Left cardiac atrium (tissue), 4 donors: Measurements from ENCODE around the gene MCU. TPM values are rescaled to one million over a fixed set of nuclear protein-coding genes. Genes with fewer than 3 reads are reported as not detected.

ENCODE experiments used
- ATAC-seq, 2 donors: fragments of 200-7000 bp; cut with Tn5 transposase; one replicate each; pipeline ENCODE4 v1.9.1; 2020; ENCODE audit warnings: mild to moderate bottlenecking in 2 of 2, moderate library complexity in 2 of 2
- DNase-seq: peaks from one replicate; pipeline ENCODE4 v3.0.0-alpha.2; 2020
- intact Hi-C, 2 donors: fragments of 100-400 bp; cut with DNase I; formaldehyde crosslinking; loops; one replicate each; pipeline versions ENCODE4 v1.14.1 to v1.15.1; 2022 to 2023
- total RNA-seq, 2 donors: library from RNA; stranded (reverse); fragmentation: NEBNext Ultra II Directional; extraction: Animal tissue kit (Norgen Biotek cat#: 25700); gene quantifications; one replicate each; pipeline ENCODE4 v1.2.1, GENCODE V29; 2021
- donor health status: DM: no; HTN: yes; CAD: no.
- donor health status: DM: no; HTN: yes; CAD: no; lungs with severe emphysema.
- donor health status: DM: yes; HTN: yes; CAD: no.
- donor health status: Dilated cardiomyopathy.

MCU gene
- total RNA-seq, 2 donors from 2014 or later = 16.1 to 21.1 TPM

DNA sequence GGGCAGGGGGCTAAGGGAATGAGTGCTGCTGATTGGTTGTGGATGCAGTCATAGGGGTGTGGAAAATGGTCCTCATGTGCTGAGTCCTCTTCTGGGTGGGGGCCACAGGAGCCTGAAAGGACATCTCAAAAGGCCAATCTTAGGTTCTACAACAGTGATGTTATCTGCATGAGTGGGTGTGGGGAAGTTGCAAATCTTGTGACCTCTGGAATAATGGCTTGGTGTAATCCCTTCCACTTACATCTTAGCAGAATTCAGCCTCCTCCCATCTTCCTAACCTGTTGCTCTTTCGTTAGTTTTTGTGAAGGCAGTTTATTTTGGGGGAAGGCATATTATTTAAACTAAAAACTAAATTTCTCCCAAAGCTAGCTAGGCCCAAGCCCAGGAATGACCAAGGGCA lies 159.6 kb downstream of the MCU start:
- intact Hi-C loops = no loop called here

DNA sequence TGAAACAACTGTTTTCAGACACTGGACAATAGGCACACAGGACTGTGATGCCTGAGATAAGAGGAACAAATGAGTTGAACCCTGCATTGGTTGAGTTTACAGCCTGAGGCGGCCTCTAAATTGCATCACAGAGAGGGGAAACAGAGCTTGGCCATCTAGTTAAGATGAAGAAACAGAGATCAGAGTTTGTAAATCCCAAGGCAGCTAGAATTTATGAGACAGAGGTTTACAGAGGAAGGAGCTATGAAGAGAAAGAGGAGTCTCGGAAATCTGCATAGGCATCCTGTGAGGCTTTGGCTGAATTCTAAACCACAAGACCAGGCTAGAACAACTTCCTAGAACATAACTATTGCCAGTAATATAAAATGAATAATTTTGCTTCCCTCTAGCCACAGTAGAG lies 160.6 kb downstream of the MCU start:
- no peak for ATAC-seq

More for the DNA sequence above, 159.6 kb downstream of the MCU start:
- DNase-seq (no peak), ATAC-seq (no peak)

DNA sequence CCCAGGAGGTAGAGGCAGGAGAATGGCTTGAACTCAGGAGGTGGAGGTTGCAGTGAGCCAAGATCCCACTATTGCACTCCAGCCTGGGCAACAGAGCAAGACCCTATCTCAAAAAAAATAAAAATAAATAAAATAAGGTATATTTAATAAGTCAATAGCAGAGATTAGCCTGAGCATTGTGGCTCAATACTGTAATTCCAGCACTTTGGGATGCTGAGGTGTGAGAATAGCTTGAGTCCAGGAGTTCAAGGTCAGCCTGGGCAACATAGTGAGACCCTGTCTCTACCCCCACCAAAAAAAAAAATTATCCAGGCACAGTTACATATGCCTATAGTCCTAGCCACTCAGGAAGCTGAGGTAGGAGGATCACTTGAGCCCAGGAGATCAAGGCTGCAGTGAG lies 163.2 kb downstream of the MCU start:
- intact Hi-C loops = no loop called here
- no peak for ATAC-seq
- DNase-seq = no peak

More for the DNA sequence above, 160.6 kb downstream of the MCU start:
- intact Hi-C loops = no loop called here
- no peak for DNase-seq

DNA sequence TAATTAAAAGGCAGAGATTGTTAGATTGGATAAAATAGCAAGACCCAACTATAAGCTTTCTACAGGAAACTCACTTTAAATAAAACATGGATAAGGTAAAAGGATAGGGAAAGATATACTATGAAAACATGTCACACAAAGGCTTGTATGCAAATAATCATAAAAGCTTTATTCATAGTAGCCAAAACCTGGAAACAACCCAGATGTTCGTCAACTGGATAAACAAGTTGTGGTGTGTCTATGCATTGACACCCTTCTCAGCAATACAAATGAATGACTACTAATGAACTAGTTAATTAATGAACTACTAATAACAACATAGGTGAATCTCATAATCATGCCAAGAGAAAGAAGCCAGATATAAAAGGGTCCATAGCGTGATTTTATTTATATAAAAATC lies 163.8 kb downstream of the MCU start:
- no peak for ATAC-seq
- intact Hi-C loops = no loop called here
- no peak for DNase-seq

DNA sequence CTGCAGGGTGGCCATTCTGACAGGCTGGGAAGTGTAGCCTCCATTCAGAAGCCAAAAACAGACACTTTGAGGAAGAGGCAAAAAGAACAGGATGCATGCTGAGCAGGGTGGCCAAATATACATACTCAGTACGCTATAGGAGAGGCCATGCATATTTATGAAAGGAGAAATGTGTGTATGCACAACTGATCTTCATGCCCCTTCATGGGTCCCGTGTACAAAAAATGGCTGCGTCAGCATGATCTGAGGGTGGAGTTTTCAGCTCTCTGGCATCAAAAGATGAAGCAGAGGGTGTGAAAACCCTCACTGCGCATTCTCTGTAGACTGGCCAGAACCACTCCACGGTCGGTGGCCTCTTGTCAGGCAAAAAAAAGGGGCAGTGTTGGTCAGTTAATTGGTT lies 166.1 kb downstream of the MCU start:
- DNase-seq = no peak
- intact Hi-C loops = no loop called here
- ATAC-seq = no peak

DNA sequence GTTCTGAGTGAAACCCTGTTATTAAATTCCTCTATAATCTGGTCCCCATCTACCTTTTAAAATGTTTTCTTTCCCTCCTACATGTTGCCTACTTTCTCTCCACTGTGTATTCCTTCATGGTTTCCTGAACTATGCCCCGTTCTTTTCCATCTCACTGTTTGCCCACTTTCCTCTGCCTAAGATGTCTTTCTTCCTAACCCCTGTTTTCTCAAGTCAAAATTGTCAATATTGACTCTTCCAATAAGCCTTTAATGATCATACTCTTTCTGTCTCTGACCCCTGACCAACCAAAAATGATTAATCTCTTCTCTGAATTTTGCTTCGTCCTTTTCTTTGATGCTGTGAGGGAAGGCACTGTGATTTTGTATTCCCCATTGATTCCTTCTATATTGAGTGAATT lies 171.0 kb downstream of the MCU start:
- intact Hi-C loops = no loop called here
- DNase-seq = no peak
- no peak for ATAC-seq

DNA sequence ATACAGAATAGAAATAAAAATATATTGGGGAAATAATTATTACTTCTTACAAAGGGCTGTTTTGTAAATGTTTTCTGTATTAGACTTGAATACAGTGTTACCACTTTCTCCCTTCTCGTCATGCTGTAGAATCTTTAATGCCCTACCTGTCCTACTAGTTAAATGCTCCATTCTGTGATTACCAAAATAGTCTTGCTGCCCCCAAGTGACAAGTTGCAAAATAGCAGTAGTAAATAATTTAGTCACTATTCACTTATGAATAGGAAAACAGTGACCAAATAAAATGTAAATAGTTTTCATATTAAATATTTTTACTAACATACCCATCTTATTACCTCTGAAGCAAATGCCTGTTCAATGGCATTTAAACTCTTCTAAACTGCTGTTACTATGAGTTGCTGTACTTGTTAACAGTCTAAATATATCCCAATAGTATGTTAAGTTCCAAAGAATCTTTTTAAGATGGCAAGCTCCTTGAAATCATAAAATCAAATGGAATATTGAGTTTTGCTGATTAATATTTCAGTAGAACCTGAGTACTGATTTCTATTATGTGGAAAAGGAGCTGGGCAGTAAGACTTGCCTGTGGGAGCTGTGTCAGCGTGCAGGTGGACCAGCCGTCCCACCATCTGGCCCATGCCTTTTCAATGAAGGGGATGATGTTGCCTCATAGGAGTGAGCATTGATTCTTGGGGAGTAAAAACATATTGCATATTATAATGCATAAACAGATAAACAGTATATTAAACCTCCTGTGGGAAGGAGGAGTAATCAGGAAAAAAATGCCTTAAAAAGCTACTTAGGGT lies 183.5 kb downstream of the MCU start:
- intact Hi-C loops = loop anchor here in 1 of 2 donors (10.0 kb wide), 1 partner anchor 511 kb away; no protein-coding TSS in a partner anchor
- ATAC-seq (no peak), DNase-seq (no peak)

DNA sequence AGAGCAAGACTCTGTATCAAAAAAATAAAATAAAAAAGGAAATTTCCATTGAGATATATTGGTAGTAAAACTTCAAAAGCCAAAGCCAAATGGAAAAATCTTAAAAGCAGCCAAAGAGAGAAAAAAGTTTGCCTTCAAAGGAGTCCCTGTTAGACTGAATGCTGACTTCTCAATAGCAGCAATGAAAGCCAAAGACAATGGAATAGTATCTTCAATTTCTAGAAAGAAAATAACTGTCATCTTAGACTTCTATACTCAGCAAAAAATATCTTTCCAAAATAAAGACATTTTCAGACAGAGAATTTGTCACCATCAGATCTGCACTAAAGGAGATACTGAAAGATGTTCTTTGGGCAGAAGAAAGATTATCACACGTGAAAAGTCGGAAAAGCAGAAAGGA lies 187.3 kb downstream of the MCU start:
- ATAC-seq (no peak), DNase-seq (no peak)
- intact Hi-C loops = loop anchor here in 1 of 2 donors (10.0 kb wide), 1 partner anchor 514 kb away; no protein-coding TSS in a partner anchor

DNA sequence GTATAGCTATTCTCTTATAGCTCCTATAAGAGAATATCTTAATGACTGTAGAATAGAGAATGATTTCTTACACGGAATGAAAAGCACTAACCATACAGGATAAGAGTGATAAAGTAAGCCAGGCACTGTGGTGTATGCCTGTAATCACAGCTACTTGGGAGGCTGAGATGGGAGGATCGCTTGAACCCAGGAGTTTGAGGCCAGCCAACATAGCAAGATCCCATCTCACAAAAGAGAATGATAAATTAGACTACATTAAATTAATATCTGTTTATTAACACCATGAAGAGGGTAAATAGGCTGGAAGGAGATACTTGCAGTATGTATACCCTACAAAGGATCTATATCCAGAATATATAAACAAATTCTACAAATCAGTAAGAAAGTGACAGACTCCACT lies 189.3 kb downstream of the MCU start:
- ATAC-seq (no peak), DNase-seq (no peak)
- intact Hi-C loops = no loop called here

DNA sequence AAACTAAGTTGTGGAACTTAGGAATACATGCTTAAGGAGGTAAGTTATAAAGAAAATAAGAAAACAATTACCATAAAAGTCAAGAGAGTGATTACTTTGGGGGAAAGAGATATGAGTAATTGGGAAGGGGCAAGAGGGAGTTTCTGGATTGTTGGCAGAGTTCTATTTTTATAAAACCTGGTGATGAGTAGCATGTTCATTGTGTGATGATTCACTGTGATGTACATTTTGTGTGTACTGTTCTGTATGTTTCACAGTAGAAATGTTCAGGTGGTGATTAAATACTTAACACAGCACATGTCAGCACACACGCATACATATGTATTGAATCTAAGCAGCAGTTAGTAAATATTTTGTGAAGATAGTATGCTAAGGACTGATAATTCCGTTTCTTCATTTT lies 191.9 kb downstream of the MCU start:
- ATAC-seq (no peak), DNase-seq (no peak)
- intact Hi-C loops = no loop called here

DNA sequence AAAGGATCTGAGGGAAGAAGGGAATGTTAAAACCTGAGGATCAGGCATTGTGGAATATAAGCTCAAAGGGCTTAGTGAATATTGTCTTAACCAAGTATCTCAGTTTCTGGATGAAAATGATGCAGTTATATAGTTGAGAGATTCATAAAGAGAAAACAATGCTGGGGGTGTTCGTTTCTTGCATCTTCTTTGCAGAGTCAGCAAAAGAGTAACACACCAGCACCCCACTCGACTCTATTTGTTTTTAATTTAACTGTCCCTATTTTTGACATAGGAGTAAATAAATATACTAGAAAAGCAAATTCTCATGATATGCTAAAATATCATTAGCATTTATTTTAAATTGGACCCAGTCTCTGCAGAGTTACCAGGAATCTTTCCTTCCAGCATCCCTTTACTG lies 194.0 kb downstream of the MCU start:
- intact Hi-C loops = no loop called here
- DNase-seq (no peak), ATAC-seq (no peak)

DNA sequence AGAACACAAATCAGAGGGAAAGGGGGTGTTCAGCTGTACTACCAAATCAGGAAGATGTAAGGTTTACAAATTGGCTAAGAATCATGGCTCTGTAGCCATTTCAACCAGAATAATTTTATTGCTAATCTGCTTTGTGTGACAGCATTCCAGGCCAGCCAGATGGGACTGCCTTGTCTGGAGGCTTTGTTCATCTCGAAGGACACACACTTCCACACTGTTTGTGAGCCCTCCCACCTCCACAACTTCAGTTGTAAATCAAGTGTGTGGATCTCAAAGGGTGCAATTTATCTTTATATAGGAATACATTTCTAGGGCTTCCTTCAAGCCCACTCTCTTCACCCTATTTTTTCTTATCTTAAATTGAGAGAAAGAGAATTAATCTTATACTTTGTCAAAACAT lies 194.7 kb downstream of the MCU start:
- intact Hi-C loops = no loop called here
- DNase-seq (no peak), ATAC-seq (no peak)

DNA sequence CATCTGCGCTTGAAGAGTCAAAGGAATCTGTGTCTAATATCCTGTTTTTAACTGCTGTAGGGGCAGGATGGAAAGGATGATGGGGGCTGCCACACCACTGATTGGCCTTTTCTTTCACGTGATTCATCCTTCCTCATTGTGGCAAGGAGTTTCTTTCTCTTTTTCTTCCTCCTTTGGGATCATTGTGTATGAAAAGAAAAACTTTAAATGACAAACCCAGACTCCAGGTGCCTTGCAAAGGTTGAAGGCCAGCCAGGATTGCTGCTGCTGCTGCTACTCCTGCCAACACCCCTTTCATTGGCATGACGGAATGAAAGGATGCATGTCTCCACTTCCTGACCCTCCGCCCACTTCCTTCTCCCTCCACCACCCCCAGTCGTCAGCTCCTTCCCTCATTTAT lies 195.1 kb downstream of the MCU start:
- intact Hi-C loops = no loop called here
- DNase-seq (no peak), ATAC-seq (peak in 1 of 2 donors; percentile 35)

DNA sequence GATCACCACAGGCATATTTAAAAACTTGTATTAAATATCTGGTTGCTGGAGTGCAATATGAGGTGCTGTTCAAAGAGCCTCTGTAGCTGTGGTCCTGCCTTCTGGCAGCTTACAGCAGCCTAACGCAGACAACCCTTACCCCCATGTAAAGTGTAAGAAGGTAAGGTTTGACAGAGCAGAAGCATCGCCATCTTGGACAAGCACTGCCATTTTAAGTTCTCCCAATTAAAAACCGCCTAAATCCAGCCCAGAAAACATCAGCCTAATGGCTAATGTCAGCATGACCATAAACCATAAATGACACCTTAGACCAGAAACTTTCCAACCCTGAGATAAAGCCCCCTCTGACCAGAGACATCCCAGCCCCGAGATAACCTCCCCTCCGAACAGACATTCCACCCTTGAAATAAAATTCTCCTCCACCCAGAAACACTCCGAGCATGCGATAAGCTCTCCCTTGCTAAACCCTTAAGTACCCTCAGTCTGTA lies 196.3 kb downstream of the MCU start:
- no peak for DNase-seq
- no peak for ATAC-seq
- intact Hi-C loops = no loop called here

DNA sequence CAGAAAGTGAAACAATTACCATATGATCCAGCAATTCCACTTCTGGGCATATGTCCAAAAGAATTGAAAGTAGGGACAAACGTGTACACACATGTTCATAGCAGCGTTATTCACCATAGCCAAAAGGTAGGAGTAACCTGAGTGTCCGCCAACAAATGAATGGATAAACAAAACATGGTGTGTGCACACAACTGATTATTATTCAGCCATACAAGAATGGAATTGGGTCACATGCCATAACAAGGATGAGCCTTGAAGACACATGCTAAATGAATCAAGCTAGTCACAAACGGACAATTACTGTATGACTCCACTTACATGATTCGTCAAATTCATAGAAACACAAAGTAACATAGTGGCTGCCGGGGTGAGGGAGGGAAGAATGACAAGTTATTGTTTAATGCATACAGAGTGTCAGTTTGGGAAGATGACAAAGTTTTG lies 197.5 kb downstream of the MCU start:
- intact Hi-C loops = no loop called here
- ATAC-seq (no peak), DNase-seq (no peak)

DNA sequence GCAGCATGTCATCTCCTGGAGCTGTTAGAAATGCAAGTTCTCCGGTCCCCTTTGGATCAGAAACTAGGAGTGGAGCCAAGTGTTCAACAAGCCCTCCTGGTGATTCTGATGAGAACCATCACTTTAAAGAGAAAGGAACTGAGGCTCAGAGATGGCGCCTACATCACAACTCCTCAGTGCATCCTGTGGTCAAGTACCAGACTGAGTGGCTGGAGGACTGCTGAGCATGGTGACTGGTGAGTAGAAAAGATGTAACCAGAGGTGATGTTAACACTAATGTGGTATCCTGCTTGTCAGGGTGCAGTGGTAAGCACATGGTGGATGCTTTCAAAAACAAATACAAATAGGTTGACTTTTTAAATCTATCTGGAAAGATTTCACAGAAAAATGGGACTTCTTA lies 198.1 kb downstream of the MCU start:
- intact Hi-C loops = no loop called here
- no peak for DNase-seq
- peak in 1 of 2 donors; percentile 55 for ATAC-seq

DNA sequence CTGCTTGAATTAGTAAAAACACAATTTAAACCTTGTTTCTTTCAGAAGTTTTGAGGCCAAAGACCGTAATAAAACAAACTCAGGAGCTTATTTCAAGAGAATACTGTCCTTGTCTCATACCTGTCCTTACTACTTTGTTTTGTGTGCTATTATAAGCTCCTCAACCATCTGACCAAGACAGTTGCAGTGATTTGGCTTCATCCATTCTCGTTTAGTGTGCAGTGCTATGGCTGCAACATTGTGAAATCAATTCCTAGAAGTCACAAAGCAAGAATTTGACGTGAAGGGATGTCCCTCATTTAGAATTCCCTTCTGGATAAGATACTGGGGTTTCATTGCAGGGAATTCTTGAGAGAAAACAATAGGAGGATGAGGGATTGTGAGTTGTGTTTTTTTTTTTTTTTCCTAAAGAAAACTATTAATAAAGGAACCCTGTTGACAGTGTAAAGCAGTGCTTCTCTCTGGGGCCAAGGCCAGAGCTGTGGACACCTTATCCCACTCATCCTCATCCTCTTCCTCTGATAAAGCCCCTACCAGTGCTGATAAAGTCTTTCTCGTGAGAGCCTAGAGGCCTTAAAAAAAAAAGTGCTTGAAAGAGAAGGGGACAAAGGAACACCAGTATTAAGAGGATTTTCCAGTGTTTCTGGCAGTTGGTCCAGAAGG lies 201.3 kb downstream of the MCU start, which contains the start of gene OIT3:
Gene OIT3 (plus strand): TSS at position 604 of the 663 bp plus-strand sequence. CDS start 60 bp downstream, outside the sequence.
- DNase-seq = no peak
- intact Hi-C loops = no loop called here
- no peak for ATAC-seq

DNA sequence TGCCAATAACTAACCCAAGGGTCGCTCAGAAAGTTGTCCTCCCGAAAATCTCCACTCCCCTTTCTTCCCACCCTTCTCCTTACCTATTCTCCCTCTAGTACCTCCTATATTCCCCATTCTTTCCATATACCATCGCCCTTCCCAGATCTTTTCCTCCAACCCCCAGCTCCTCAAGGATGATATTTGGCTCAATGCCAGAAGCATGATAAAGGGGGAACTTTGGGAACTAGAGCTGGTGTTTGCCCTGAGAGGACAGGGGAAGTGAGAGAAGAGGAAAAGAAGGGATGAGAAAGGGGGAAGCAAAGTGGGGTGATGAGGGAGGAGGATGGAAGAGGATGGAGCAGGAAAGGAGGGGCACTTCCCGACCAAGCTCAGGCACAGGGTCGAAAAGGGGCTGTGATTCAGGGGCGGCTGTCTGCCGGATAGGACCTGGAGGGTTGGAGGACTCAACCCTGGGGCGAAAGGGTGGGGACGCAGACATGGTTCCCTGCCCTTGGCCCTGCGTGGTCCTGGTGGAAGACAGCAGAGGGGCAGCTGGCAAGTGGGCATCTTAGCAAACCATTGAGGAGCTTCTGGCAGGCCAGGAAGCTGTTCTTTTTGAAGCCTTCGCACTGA lies 203.4 kb downstream of the MCU start:
- ATAC-seq = no peak
- intact Hi-C loops = no loop called here
- no peak for DNase-seq

DNA sequence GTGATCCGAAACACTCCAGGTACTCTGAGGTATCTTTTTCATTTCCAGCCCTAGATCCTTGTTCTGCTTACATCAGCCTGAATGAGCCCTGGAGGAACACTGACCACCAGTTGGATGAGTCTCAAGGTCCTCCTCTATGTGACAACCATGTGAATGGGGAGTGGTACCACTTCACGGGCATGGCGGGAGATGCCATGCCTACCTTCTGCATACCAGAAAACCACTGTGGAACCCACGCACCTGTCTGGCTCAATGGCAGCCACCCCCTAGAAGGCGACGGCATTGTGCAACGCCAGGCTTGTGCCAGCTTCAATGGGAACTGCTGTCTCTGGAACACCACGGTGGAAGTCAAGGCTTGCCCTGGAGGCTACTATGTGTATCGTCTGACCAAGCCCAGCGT lies 206.7 kb downstream of the MCU start:
- no peak for ATAC-seq
- intact Hi-C loops = no loop called here
- DNase-seq = no peak

DNA sequence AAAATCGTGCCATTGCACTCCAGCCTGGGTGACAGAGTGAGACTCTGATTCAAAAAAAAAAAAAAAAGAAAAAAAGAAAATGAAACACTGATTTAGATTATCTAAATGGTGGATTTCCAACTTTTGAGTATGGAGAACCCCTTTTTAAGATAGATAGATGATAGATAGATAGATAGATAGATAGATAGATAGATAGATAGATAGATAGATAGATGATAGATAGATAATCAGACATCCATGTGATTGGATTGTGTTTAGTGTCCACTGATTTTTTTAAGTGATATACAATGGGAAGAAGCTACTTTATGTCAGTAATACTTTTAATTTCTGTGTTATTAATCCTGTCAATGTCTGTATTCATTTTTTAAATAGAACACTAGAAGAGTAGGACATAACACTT lies 207.6 kb downstream of the MCU start:
- no peak for DNase-seq
- intact Hi-C loops = no loop called here
- ATAC-seq = no peak
